GM18499 (cell line): ENCODE measurements around the gene GATA5.

Experiments used
- ATAC-seq: cut with Tn5 transposase; IDR thresholded peaks from one replicate; pipeline ENCODE4 v1.9.1; 2021; ENCODE audit warnings: moderate number of reproducible peaks; ENCODE audit not compliant: insufficient read depth, unreplicated experiment

GATA5 gene

GRCh38 chr20:62489186-62489931 is 13.6 kb upstream of the GATA5 start:
- ATAC-seq: no peak

DNA sequence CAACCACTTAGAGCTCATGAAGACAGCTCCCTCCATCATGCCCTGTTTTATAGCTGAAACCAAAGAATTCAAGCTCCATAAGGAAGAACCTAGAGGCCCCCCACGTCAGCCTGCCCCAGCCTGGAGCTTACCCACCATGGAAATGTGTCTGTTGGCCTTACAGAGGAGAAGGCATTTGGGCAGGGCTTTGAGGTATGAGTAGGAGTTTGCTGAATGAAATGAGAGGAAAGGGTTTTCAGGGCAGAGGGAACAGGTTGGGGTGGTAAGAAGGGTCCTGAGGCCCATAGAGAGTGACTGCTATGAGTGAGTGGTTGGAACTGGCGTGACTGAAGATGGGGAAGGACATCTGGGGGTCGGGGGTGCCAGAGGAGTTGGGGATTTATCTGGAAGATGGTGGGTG is 12.7 kb upstream of the GATA5 start:
- no peak for ATAC-seq

- ATAC-seq: no peak
Observed at GRCh38 chr20:62487561-62488354, 12.0 kb upstream of the GATA5 start.

DNA sequence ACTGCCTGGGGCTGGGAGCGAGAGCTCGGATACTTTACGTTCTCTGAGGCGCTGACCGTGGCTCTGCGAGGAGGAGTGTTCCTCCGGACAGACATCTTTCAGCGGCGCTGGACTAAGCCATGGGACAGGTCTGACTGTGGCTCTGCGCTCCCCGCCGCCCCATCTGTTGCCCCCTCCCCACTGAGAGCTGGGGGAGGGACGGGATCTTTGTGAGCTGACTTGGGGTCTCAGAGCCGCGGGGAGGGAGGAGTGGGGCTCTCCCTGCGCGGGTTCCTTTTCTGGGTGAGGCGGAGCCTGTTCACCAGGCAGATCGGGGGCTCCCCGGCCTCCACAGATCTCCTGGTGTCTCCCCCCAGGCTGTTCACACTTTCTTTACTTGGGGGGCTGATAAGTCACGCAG is 11.3 kb upstream of the GATA5 start:
- ATAC-seq: no peak

DNA sequence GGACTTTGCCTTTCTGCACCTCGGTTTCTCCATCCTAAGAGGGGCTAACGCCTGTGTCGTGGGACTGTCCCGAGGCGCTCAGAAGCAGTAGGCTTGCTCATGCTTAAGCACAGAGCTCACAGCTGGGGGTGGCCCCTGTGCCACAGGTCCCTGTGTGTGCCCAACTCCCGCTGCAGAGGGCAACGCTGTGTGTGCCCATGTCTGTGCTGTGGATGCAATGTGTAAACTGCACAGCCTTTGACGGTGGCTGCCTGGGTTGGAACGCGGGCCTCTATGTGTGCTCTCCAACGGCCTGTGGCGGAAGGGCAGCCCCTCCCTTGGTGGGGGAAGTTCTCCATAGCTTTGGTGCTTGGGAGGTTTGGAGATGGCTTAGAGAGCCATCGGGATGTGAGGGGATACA is 10.7 kb upstream of the GATA5 start:
- ATAC-seq: no peak

DNA sequence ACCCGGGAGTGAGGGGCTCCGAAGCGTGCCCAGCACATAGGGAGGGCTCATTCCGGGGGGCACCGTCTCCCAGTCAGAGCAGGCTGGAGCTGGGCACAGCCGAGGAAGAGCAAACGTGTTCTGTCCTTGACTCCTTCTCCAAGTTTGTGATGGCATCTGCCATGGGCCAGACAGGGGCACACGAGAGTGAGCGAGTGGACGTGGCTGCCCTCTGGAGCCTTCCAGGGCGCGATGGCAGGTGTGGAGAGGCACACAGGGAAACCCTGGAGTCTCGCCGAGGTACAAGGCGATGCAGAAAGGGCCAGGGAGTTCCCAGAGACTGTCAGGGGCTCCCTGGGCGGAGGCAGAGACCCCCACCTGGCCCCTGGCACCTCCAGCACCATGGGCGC is 9.9 kb upstream of the GATA5 start:
- ATAC-seq: no peak

- no peak for ATAC-seq
Observed at GRCh38 chr20:62485062-62485700, 9.4 kb upstream of the GATA5 start.

- ATAC-seq: no peak
Observed at GRCh38 chr20:62484478-62484877, 8.7 kb upstream of the GATA5 start.

DNA sequence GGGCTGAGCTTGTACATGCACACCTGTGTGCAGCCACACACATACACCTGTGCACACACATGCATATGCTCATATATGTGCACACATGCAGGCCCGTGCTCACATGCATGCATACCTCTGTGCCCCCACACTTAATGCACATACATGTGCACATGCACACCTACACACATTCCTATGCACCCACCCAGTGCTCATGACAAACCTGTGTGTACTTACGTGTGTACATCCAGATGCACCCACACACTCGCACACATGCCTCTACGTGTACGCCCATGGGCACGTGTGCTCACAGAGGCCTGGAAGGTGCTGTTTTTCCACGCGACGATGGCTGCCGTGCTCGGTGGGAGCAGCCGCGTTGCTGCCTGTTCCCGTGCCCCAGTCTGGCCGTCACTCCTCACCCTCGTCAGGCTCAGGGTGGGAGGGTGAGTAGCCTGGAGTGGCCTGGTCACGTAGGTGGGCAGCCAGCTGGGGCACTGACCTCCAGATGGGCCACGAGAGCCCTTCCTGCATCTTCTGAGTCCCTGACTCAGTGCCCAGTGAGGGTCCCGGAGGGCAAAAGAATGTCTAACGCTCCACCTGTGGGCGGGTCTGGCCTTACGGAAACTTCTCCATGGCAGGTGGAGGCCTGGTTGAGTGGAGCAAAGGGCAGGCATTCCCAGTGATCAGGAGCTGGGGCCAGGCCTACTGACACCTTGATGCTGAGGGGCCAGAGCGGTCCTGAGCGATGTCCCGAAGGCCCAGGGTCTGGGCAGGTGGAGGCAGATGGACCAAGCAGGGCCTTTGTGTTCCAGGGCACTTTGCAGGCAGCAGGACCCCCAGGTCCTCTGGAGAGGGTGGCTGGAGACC is 8.0 kb upstream of the GATA5 start:
- ATAC-seq: no peak

DNA sequence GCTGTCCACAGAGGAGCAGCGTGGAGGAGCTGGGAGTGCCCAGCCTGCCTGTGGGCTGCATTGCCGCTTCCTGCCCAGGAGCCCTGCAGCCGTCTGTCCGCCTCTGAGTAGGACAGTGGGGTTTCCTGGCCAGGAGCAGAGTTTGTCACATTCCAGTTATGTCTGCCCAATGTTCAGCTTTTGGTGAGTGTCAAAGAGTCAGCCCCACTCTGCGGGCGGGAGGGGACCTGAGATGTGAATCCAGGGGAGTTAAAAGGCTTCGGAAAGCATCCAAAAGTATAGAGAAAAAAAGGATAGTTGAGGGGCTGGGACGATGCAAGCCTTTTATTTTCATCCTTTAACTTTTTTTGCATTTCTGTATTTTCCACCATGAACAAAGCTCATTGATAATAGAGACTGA is 7.2 kb upstream of the GATA5 start:
- no peak for ATAC-seq

DNA sequence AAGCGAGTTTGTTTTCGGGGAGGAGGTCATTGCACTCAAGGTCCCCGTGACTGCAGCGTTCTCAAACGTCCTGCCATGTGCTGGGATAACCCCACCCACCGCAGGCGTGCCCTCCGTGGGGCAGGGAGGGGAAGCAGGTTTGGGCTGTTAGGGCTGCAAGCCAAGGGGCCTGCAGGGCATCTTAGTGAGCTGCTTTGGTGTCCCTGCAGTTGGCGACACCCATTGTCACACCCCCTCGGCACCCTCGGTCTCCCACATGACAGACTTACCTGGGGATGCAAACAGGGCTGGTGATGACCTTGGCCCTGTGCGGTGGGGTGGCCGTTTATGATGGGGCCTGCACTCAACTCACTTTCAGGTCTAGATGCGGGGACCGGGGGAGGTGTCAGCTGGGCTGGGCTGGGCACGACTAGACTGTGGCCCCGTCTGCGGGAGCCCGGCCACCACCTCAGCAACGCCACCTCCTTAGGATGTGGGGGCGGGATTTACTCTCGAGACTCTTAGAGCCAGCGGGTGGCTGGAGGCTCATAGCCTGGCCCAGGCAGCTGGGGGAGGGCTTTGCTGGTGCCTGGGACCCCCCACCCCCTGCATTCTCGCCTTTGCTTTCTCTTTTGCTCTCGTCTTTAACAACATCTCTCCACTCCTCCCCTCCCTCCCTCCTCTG is 6.5 kb upstream of the GATA5 start:
- ATAC-seq: no peak

- no peak for ATAC-seq
Observed at GRCh38 chr20:62481425-62482145, 5.8 kb upstream of the GATA5 start.

GRCh38 chr20:62480318-62480717 is 4.5 kb upstream of the GATA5 start:
- no peak for ATAC-seq

- no peak for ATAC-seq
Observed at GRCh38 chr20:62479656-62480055, 3.9 kb upstream of the GATA5 start.

GRCh38 chr20:62479156-62479555 is 3.4 kb upstream of the GATA5 start:
- ATAC-seq: no peak

GRCh38 chr20:62477669-62478455 is 2.1 kb upstream of the GATA5 start:
- no peak for ATAC-seq

GRCh38 chr20:62476056-62476838 is 452 bp upstream of the GATA5 start:
- ATAC-seq: no peak
